Loucy (cell line): Measurements from ENCODE around the gene PECR.

Experiments used
- CTCF ChIP-seq: fragments of 200-600 bp; sonication (generic); conservative IDR thresholded peaks from 2 replicates; pipeline ENCODE4 v1.5.1; 2014; ENCODE audit warnings: mild to moderate bottlenecking, antibody characterized with exemption, low read length
- EZH2phosphoT487 ChIP-seq: fragments of 200-600 bp; IDR thresholded peaks from 2 replicates; pipeline ENCODE4 v1.6.1; 2018; ENCODE audit warnings: antibody characterized with exemption, mild to moderate bottlenecking, moderate library complexity, borderline replicate concordance

DNA sequence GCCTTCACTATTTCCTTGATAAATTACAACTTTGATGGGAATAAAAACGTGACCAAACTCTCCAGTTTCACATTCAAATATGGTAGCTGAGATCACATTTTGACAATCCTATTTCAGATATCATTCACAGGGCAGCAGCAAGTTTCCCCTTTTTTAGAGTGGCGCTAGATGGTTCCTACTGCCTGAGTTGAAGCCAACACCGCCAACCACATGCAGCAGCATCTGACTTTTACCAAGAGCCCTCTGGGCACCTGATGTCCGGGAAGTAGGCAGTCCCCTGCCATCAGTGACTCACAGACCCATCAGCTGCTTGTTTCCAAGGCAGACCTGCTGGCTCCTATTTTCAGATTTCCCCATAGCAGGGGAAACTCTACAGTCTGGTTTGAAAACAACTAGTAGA lies 64.2 kb downstream of the PECR start:
- TF ChIP-seq CTCF = no peak
- no peak for TF ChIP-seq EZH2phosphoT487
